ENCODE results near the gene OR5AL1. TPM values are rescaled to one million over a fixed set of nuclear protein-coding genes. Genes with fewer than 3 reads are reported as not detected.

Gene OR5AL1
- total RNA-seq, 1 donor from 2014 or later = not detected

- no peaks in the 10 kb centered on the region for H3K36me3 ChIP-seq
- no peaks in the 10 kb centered on the region for H3K4me1 ChIP-seq
- H3K4me3 ChIP-seq = no peak overlapping the region
- TF ChIP-seq POLR2AphosphoS5 (IDR thresholded peaks at IDR 0.05; ENCODE audit: insufficient read depth in 1 of 2, low read depth in 1 of 2) (no peak), CTCF (IDR thresholded peaks at IDR 0.05) (no peak)
- H3K27me3 ChIP-seq = no peaks in the 10 kb centered on the region
- no peaks in the 10 kb centered on the region for H3K9me3 ChIP-seq
- intact Hi-C loops (cut with DNase I) = no loop called here
- H3K27ac ChIP-seq = no peak overlapping the region
- no peak for DNase-seq (ENCODE audit: extremely low spot score in 2 of 2)
Observed at GRCh38 chr11:56404393-56404792, 8.1 kb upstream of the OR5AL1 start.

- intact Hi-C loops (cut with DNase I) = no loop called here
- H3K9me3 ChIP-seq = no peaks in the 10 kb centered on the region
- H3K36me3 ChIP-seq = no peaks in the 10 kb centered on the region
- no peak for TF ChIP-seq POLR2AphosphoS5 (IDR thresholded peaks at IDR 0.05; ENCODE audit: insufficient read depth in 1 of 2, low read depth in 1 of 2)
- TF ChIP-seq CTCF (IDR thresholded peaks at IDR 0.05) = no peak
- TF ChIP-seq POLR2A (IDR thresholded peaks at IDR 0.05) = no peak
- no peaks in the 10 kb centered on the region for H3K27me3 ChIP-seq
- H3K4me3 ChIP-seq = no peak overlapping the region
- H3K4me1 ChIP-seq = no peaks in the 10 kb centered on the region
- H3K27ac ChIP-seq = no peak overlapping the region
- no peak for DNase-seq (ENCODE audit: extremely low spot score in 2 of 2)
Observed at GRCh38 chr11:56410801-56411200, 1.7 kb upstream of the OR5AL1 start.

- Histone ChIP-seq H3K36me3 (no peaks in the 10 kb centered on the region), H3K9me3 (no peaks in the 10 kb centered on the region), H3K27me3 (no peaks in the 10 kb centered on the region), H3K27ac (no peak overlapping the region), H3K4me3 (no peak overlapping the region), H3K4me1 (no peaks in the 10 kb centered on the region)
- DNase-seq (ENCODE audit: extremely low spot score in 2 of 2) = no peak
- intact Hi-C loops (cut with DNase I) = no loop called here
- TF ChIP-seq POLR2A (IDR thresholded peaks at IDR 0.05) (no peak), POLR2AphosphoS5 (IDR thresholded peaks at IDR 0.05; ENCODE audit: insufficient read depth in 1 of 2, low read depth in 1 of 2) (no peak), CTCF (IDR thresholded peaks at IDR 0.05) (no peak)
Observed at GRCh38 chr11:56453521-56453920, 41.0 kb downstream of the OR5AL1 start.

GRCh38 chr11:56457076-56457475, 44.6 kb downstream of the OR5AL1 start:
- Histone ChIP-seq H3K27ac (no peak overlapping the region), H3K36me3 (no peaks in the 10 kb centered on the region), H3K9me3 (no peaks in the 10 kb centered on the region), H3K4me1 (no peaks in the 10 kb centered on the region), H3K27me3 (no peaks in the 10 kb centered on the region), H3K4me3 (no peak overlapping the region)
- intact Hi-C loops (cut with DNase I) = no loop called here
- no peak for TF ChIP-seq CTCF (IDR thresholded peaks at IDR 0.05)
- TF ChIP-seq POLR2AphosphoS5 (IDR thresholded peaks at IDR 0.05; ENCODE audit: insufficient read depth in 1 of 2, low read depth in 1 of 2) = no peak
- no peak for TF ChIP-seq POLR2A (IDR thresholded peaks at IDR 0.05)
- DNase-seq (ENCODE audit: extremely low spot score in 2 of 2) = no peak

Other genes with a start within 250 kb of the OR5AL1 start
- gene OR5J2, start 236.1 kb upstream of the OR5AL1 start, total RNA-seq = not detected
- not detected for gene OR5T2, start 178.4 kb upstream of the OR5AL1 start, total RNA-seq
- not detected for gene OR5T3, start 160.4 kb upstream of the OR5AL1 start, total RNA-seq
- not detected for gene OR5T1, start 138.5 kb upstream of the OR5AL1 start, total RNA-seq
- not detected for gene OR8H1, start 120.4 kb upstream of the OR5AL1 start, total RNA-seq
- gene OR8K3, start 97.6 kb upstream of the OR5AL1 start, total RNA-seq = not detected
- gene OR8K1, start 66.7 kb upstream of the OR5AL1 start, total RNA-seq = not detected
- gene OR8J1, start 58.4 kb upstream of the OR5AL1 start, total RNA-seq = not detected
- gene OR8U1, start 37.1 kb upstream of the OR5AL1 start, total RNA-seq = not detected
- gene OR5M3, start 60.7 kb downstream of the OR5AL1 start, total RNA-seq = not detected
- gene OR5M8, start 78.7 kb downstream of the OR5AL1 start, total RNA-seq = not detected
- not detected for gene OR5M11, start 130.6 kb downstream of the OR5AL1 start, total RNA-seq
- not detected for gene OR5M10, start 165.0 kb downstream of the OR5AL1 start, total RNA-seq
- gene OR5M1, start 202.2 kb downstream of the OR5AL1 start, total RNA-seq = not detected
- not detected for gene OR5AP2, start 229.7 kb downstream of the OR5AL1 start, total RNA-seq